CD14-positive monocyte (primary cell): ENCODE data around the gene RBM10. TPM values are rescaled to one million over a fixed set of nuclear protein-coding genes. Genes with fewer than 3 reads are reported as not detected.

Experiments
- DNase-seq, 3 donors: peaks; one replicate each; pipeline ENCODE4 v3.0.0-alpha.2; 2011 to 2022
- H2AFZ ChIP-seq: 2 replicates; pipeline ENCODE4 v1.6.0; 2012; ENCODE audit warnings: mild to moderate bottlenecking, low read depth, low read length, inconsistent platforms; ENCODE audit not compliant: insufficient read depth, poor library complexity, severe bottlenecking
- H3K27ac ChIP-seq, 2 donors: 1 replicate in 1 of 2; 2 replicates in 1 of 2; pipeline ENCODE4 v1.5.1; 2012 to 2013; ENCODE audit warnings: low read length in 2 of 2, control low read depth in 1 of 2, inconsistent platforms in 1 of 2, low read depth in 1 of 2, mild to moderate bottlenecking in 1 of 2
- H3K27me3 ChIP-seq, 2 donors: one replicate each; pipeline versions ENCODE4 v1.6.0 to v1.6.1; 2011 to 2013; ENCODE audit warnings: low read length in 2 of 2; ENCODE audit not compliant: control insufficient read depth in 2 of 2, insufficient read depth in 2 of 2
- H3K36me3 ChIP-seq, 2 donors: replicated peaks in 1 of 2; 1 replicate in 1 of 2; 2 replicates in 1 of 2; pipeline versions ENCODE4 v1.5.1 to v1.6.1; 2012 to 2013; ENCODE audit warnings: low read length in 2 of 2, control low read depth in 1 of 2, inconsistent platforms in 1 of 2, mild to moderate bottlenecking in 1 of 2; ENCODE audit not compliant: insufficient read depth in 2 of 2, control insufficient read depth in 1 of 2
- H3K4me1 ChIP-seq, 2 donors: 1 replicate in 1 of 2; 2 replicates in 1 of 2; pipeline versions ENCODE4 v1.5.1 to v1.6.1; 2012 to 2013; ENCODE audit warnings: low read length in 2 of 2, control low read depth in 1 of 2, inconsistent platforms in 1 of 2, mild to moderate bottlenecking in 1 of 2, moderate library complexity in 1 of 2; ENCODE audit not compliant: insufficient read depth in 2 of 2, control insufficient read depth in 1 of 2
- H3K4me2 ChIP-seq: replicated peaks from 2 replicates; pipeline ENCODE3; 2012; ENCODE audit warnings: low read length, moderate library complexity, mild to moderate bottlenecking; ENCODE audit not compliant: poor library complexity, severe bottlenecking; ENCODE audit errors: extremely low read depth
- H3K4me3 ChIP-seq, 3 experiments: fragments of 200-600 bp in 1 of 3; sonication (generic) in 1 of 3; replicated peaks in 1 of 3; 1 replicate in 2 of 3; 2 replicates in 1 of 3; pipeline ENCODE4 v1.5.1; 2011 to 2013; ENCODE audit warnings: low read length in 3 of 3, mild to moderate bottlenecking in 3 of 3, control low read depth in 2 of 3, low read depth in 2 of 3, inconsistent platforms in 1 of 3, moderate library complexity in 1 of 3
- H3K79me2 ChIP-seq: 2 replicates; pipeline ENCODE4 v1.6.0; 2012; ENCODE audit warnings: mild to moderate bottlenecking, control low read depth, inconsistent platforms, low read length, moderate library complexity; ENCODE audit not compliant: insufficient read depth
- H3K9ac ChIP-seq: 2 replicates; pipeline ENCODE4 v1.6.0; 2017; ENCODE audit warnings: low read length, mild to moderate bottlenecking; ENCODE audit not compliant: insufficient read depth, poor library complexity, severe bottlenecking
- H3K9me3 ChIP-seq, 2 donors: replicated peaks in 1 of 2; 1 replicate in 1 of 2; 2 replicates in 1 of 2; pipeline versions ENCODE4 v1.5.1 to v1.6.1; 2012 to 2013; ENCODE audit warnings: low read length in 2 of 2, control low read depth in 1 of 2; ENCODE audit not compliant: control insufficient read depth in 1 of 2, insufficient read depth in 1 of 2
- H4K20me1 ChIP-seq: 2 replicates; pipeline ENCODE4 v1.6.0; 2012; ENCODE audit warnings: mild to moderate bottlenecking, low read length, control low read depth, moderate library complexity; ENCODE audit not compliant: insufficient read depth
- H3K27ac Mint-ChIP-seq, 7 donors: one replicate each; pipeline ENCODE4 v1.8.0; 2020; ENCODE audit warnings: mild to moderate bottlenecking in 7 of 7, mixed read lengths in 7 of 7, moderate library complexity in 6 of 7, inconsistent platforms in 2 of 7
- H3K27me3 Mint-ChIP-seq, 3 donors: one replicate each; pipeline ENCODE4 v1.8.0; 2021 to 2022; ENCODE audit warnings: low read depth in 3 of 3, mild to moderate bottlenecking in 3 of 3, mixed read lengths in 3 of 3, moderate library complexity in 3 of 3, inconsistent platforms in 1 of 3
- H3K36me3 Mint-ChIP-seq, 2 donors: one replicate each; pipeline ENCODE4 v1.8.0; 2020; ENCODE audit warnings: mixed read lengths in 2 of 2, inconsistent platforms in 1 of 2, mild to moderate bottlenecking in 1 of 2
- H3K4me1 Mint-ChIP-seq: one replicate; pipeline ENCODE4 v1.8.0; 2020; ENCODE audit warnings: mild to moderate bottlenecking, mixed read lengths
- H3K4me3 Mint-ChIP-seq, 2 donors: one replicate each; pipeline ENCODE4 v1.8.0; 2020; ENCODE audit warnings: mild to moderate bottlenecking in 2 of 2, mixed read lengths in 2 of 2, moderate library complexity in 1 of 2
- H3K9me3 Mint-ChIP-seq, 7 donors: one replicate each; pipeline ENCODE4 v1.8.0; 2020 to 2022; ENCODE audit warnings: mixed read lengths in 7 of 7, mild to moderate bottlenecking in 6 of 7, moderate library complexity in 6 of 7, inconsistent platforms in 2 of 7
- CTCF ChIP-seq: fragments of 200-600 bp; IDR thresholded peaks from one replicate; pipeline ENCODE4 v1.8.0; 2022; ENCODE audit warnings: antibody characterized with exemption, mild to moderate bottlenecking
- WGBS: methylation state at CpG from one replicate; pipeline ENCODE4 v1.1.5; 2013; ENCODE audit warnings: missing lambda C conversion rate; ENCODE audit not compliant: insufficient coverage; 5-methylcytosine and 5-hydroxymethylcytosine counted together
- intact Hi-C, 2 donors: fragments of 100-400 bp; cut with micrococcal nuclease; formaldehyde crosslinking; loops; one replicate each; pipeline versions ENCODE4 v1.15.0 to v1.15.1; 2023
- polyA plus RNA-seq, 3 donors: library from polyadenylated mRNA; depleted of rRNA in 1 of 3; unstranded in 2 of 3; stranded (reverse) in 1 of 3; fragments of 300-500 nt in 2 of 3; fragments of >200 nt in 1 of 3; fragmentation: Illumina TruSeq in 2 of 3; gene quantifications; 1 replicate in 2 of 3; 2 replicates in 1 of 3; pipeline ENCODE4 v1.2.3, GENCODE V29; 2012 to 2021

Gene RBM10
- polyA plus RNA-seq, 3 donors: 7.3 to 29.4 (median 14.0) TPM

- Histone ChIP-seq H3K9ac (no peak overlapping the region), H3K4me3 (no peak overlapping the region), H3K4me2 (no peak overlapping the region), H3K36me3 (peaks cover 38 to 52% of the 10 kb centered on the region in 2 donors), H3K9me3 (no peaks in the 10 kb centered on the region), H3K27ac (no peak overlapping the region), H2AFZ (no peak overlapping the region), H3K4me1 (peaks cover 8 to 9% of the 10 kb centered on the region in 2 donors), H3K27me3 (peaks cover 0 to 7% of the 10 kb centered on the region in 2 donors), H4K20me1 (peaks cover 11% of the 10 kb centered on the region), H3K79me2 (peaks cover under 1% of the 10 kb centered on the region)
- H3K36me3 Mint-ChIP-seq: peaks cover 43 to 70% of the 10 kb centered on the region in 2 donors
- peaks cover 0 to 57% (median 0%) of the 10 kb centered on the region in 3 donors for H3K27me3 Mint-ChIP-seq
- H3K9me3 Mint-ChIP-seq: peaks cover 0 to 13% (median 3%) of the 10 kb centered on the region in 7 donors
- H3K4me1 Mint-ChIP-seq: peaks cover 1% of the 10 kb centered on the region
- 100% methylated on average over 2 of the region's 12 CpGs for WGBS
- intact Hi-C loops: no loop called here
- H3K27ac Mint-ChIP-seq: peak overlapping the region in 4 of 7 donors; percentile 37 to 81 (median 66)
- TF ChIP-seq CTCF: no peak
- H3K4me3 Mint-ChIP-seq: no peak overlapping the region
- no peak for DNase-seq
Measured at GRCh38 chrX:47228550-47229270, 83.7 kb downstream of the RBM10 start.

DNA sequence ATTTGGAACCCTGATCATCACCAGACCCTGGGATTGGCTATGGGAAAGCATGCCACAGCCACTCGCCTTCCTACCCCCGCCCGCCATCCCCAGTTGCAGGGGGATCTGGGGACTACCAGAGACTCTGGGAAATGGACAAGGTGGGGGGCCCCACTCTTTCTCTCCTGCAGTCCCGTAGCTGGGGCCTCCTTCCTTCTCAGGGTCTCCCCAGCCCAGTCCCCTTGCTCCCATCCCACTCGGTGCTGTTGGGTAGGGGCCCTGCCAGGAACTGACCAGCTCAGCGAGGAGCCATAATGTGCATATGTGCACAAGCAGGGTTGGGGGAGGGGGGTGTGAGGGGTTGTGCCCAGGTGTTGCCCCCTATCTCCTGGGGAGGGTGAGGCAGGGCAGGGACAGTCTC is 84.4 kb downstream of the RBM10 start:
- Mint-ChIP-seq H3K4me3 (no peak overlapping the region), H3K4me1 (peaks cover 1% of the 10 kb centered on the region), H3K27me3 (peaks cover 0 to 61% (median 0%) of the 10 kb centered on the region in 3 donors), H3K27ac (no peak overlapping the region), H3K36me3 (peaks cover 36 to 63% of the 10 kb centered on the region in 2 donors), H3K9me3 (peaks cover 0 to 14% (median 3%) of the 10 kb centered on the region in 7 donors)
- Histone ChIP-seq H3K27ac (no peak overlapping the region), H2AFZ (no peak overlapping the region), H3K79me2 (peaks cover 8% of the 10 kb centered on the region), H3K36me3 (peaks cover 31 to 45% of the 10 kb centered on the region in 2 donors), H3K27me3 (peaks cover 0 to 7% of the 10 kb centered on the region in 2 donors), H3K9me3 (no peaks in the 10 kb centered on the region), H4K20me1 (peaks cover 5% of the 10 kb centered on the region), H3K4me3 (no peak overlapping the region), H3K4me1 (peaks cover 8 to 14% of the 10 kb centered on the region in 2 donors), H3K9ac (no peak overlapping the region), H3K4me2 (no peak overlapping the region)
- intact Hi-C loops: no loop called here
- WGBS: no CpG with 5 or more reads among the region's 6 CpGs
- no peak for TF ChIP-seq CTCF
- no peak for DNase-seq
